ENCODE results near the gene DPPA2.

Gene DPPA2

DNA sequence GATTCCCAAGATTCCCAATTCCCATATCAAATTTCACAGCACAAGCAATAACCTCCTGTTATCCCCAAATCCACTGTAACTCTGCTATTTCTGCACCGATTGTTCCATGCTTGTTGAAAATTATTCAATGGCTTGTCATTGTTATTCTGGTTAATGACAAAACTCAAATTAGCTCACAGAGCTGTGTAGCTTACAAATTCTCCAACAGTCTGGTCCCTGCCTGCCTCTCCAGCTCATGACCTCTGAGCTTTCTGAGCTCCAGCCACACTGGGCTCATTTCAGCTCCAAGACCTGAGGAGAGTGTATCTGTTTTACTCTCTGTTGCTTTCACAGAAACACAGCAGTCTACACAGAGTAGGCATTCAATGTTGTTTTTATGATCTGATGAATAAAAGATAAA lies 3.3 kb downstream of the DPPA2 start:
- DNase-seq = no peak

DNA sequence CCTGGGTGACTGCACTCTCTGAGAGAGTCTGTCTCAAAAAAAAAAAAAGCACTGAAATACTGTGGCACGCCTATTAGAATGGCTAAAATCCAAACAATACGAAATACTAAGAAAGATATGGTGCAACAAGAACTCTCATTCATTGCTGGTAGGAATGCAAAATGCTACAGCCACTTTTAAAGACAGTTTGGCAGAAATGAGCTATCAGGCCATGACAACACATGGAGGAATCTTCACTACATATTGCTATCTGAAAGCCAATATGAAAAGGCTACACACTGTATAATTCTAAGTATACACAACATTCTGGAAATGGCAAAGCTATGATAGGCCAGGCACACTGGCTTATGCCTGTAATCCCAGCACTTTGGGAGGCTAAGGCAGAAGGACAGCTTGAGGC lies 18.8 kb downstream of the DPPA2 start:
- no peak for DNase-seq

DNA sequence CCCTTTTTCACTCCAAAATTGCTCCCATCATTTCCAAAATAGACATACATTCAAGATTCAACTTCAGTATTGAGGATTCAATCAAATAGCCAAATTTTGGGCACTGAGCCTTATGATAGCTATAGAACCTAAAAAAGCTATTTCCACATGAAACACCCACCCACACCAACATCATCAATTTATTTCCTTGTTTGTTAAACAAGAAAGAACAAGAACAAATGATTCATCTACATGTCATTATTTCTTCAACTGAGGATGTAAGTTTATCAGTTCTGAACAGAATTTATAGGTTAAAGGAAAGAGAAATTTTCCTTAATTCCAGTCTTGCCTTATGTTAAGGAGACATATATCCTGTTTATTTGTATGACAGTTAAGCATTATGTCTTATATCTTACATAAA lies 32.2 kb downstream of the DPPA2 start:
- DNase-seq = no peak

GRCh38 chr3:109278546-109278945 lies 37.8 kb downstream of the DPPA2 start:
- DNase-seq = no peak

GRCh38 chr3:109278141-109278540 lies 38.2 kb downstream of the DPPA2 start:
- no peak for DNase-seq

GRCh38 chr3:109275702-109276293 lies 40.5 kb downstream of the DPPA2 start:
- DNase-seq = no peak

- no peak for DNase-seq
These were observed 45.5 kb downstream of the DPPA2 start for GRCh38 chr3:109270779-109271178.

- no peak for DNase-seq
These were observed 46.6 kb downstream of the DPPA2 start for GRCh38 chr3:109269577-109270275.

GRCh38 chr3:109268181-109268580 lies 48.1 kb downstream of the DPPA2 start:
- no peak for DNase-seq

GRCh38 chr3:109265295-109265694 lies 51.0 kb downstream of the DPPA2 start:
- DNase-seq = no peak

DNA sequence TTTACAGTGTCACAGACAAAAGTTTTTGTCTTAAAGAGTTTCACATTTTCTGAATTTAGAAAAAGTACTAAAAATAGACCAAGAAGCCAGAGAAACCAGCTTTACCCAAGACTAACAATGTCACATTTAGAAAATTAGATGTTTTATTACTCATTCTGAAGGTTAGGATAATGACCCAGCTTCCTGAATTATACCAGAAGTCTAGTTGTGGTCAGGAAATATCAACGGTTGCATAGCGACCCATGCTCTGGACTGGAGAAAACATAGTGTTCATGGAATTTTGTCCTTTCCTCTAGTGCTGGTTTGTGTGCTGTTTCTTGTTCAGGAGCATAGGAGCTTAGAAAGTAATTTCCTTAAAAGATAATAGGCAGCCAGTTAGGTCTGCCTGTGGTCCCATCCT lies 59.0 kb downstream of the DPPA2 start:
- DNase-seq = no peak

- no peak for DNase-seq
These were observed 61.5 kb downstream of the DPPA2 start for GRCh38 chr3:109254770-109255169.

DNA sequence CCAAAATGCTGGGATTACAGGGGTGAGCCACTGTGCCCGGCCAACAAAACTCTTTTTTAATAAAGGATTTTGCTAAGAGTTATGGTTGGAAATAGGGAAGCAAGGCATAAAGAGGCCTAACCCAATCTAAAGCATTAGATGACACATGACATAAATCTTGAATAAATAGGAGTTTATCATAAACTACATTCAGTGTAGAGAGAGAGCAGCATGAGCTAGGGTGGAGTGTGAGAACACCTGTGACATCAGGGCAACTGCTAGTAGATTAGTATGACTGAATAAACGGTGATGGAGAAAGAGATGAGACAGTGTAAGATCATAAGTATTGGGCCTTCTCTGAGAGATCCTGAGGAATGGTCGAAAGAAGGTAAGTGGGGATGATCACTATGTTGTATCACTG lies 63.7 kb downstream of the DPPA2 start:
- no peak for DNase-seq
